Chondrocyte (in vitro differentiated cells): ENCODE measurements around the gene GRM8. TPM values are rescaled to one million over a fixed set of nuclear protein-coding genes. Genes with fewer than 3 reads are reported as not detected.

ENCODE experiments used
- DNase-seq: peaks from one replicate; pipeline ENCODE4 v3.0.0; 2021; ENCODE audit warnings: mixed read lengths, low spot score
- H3K27ac Mint-ChIP-seq: one replicate; pipeline ENCODE4 v1.8.0; 2021; ENCODE audit warnings: mild to moderate bottlenecking, moderate library complexity, mixed read lengths; ENCODE audit not compliant: unreplicated experiment
- H3K27me3 Mint-ChIP-seq: 2 replicates; pipeline ENCODE4 v1.8.0; 2021; ENCODE audit warnings: low read depth, mixed read lengths
- H3K36me3 Mint-ChIP-seq: 2 replicates; pipeline ENCODE4 v1.8.0; 2021; ENCODE audit warnings: low read depth, mixed read lengths
- H3K4me1 Mint-ChIP-seq: 2 replicates; pipeline ENCODE4 v1.8.0; 2021; ENCODE audit warnings: low read depth, mild to moderate bottlenecking, mixed read lengths
- H3K4me3 Mint-ChIP-seq: one replicate; pipeline ENCODE4 v1.8.0; 2021; ENCODE audit warnings: mild to moderate bottlenecking, moderate library complexity, mixed read lengths; ENCODE audit not compliant: unreplicated experiment
- H3K9me3 Mint-ChIP-seq: 2 replicates; pipeline ENCODE4 v1.8.0; 2021; ENCODE audit warnings: low read depth, mixed read lengths
- total RNA-seq: library from RNA; stranded (reverse); gene quantifications from 3 replicates; pipeline ENCODE4 v1.2.1, GENCODE V29; 2021
- TF ChIP-seq, protein P1 (sequence below): fragments of 200-600 bp; sonication (generic); IDR thresholded peaks from 2 replicates; pipeline ENCODE4 v1.5.0; 2021; ENCODE audit warnings: antibody characterized with exemption, mild to moderate bottlenecking, moderate library complexity

GRM8 gene
- total RNA-seq, 1 donor from 2014 or later: not detected

DNA sequence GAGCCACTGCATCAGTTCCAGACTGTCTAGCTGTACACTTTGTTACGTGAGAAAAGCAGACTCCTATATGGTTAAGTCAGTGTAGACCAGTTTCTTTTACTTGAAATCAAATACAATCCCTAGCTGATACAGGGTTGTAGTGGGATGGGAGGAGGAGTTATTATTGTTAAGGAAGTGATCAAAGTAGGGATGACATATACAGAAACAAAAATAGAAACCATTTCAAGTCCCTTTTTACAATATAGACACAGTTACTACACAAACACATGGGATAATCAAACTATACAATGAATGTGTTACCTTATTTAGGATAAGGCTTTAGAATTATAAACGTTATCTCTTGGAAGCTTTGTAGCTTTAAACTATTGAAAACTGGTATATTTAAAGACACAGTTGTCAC is 233.9 kb downstream of the GRM8 start:
- Mint-ChIP-seq H3K4me1 (no peaks in the 10 kb centered on the region), H3K27me3 (peaks cover 3% of the 10 kb centered on the region), H3K9me3 (no peaks in the 10 kb centered on the region), H3K4me3 (no peak overlapping the region), H3K36me3 (no peaks in the 10 kb centered on the region), H3K27ac (no peak overlapping the region)
- TF ChIP-seq, protein P1, sequence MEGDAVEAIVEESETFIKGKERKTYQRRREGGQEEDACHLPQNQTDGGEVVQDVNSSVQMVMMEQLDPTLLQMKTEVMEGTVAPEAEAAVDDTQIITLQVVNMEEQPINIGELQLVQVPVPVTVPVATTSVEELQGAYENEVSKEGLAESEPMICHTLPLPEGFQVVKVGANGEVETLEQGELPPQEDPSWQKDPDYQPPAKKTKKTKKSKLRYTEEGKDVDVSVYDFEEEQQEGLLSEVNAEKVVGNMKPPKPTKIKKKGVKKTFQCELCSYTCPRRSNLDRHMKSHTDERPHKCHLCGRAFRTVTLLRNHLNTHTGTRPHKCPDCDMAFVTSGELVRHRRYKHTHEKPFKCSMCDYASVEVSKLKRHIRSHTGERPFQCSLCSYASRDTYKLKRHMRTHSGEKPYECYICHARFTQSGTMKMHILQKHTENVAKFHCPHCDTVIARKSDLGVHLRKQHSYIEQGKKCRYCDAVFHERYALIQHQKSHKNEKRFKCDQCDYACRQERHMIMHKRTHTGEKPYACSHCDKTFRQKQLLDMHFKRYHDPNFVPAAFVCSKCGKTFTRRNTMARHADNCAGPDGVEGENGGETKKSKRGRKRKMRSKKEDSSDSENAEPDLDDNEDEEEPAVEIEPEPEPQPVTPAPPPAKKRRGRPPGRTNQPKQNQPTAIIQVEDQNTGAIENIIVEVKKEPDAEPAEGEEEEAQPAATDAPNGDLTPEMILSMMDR: no peak
- no peak for DNase-seq

DNA sequence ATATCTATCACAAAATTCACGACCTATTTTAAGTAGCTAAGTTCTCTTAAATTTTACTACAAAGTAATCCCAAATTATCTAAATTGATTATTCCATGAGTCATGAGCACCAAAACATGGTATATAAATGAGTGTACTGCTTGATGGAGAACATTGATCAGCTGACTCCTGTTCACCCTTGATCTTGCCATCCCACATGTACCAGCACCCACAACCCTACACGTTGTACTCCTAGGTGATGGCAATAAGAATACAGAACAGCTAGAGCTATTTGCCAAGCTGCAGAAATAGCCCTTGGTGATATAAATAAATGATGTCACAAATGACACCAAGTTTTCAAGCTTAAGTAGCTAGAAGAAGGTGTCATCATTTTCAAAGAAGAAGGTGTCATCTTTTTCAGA is 235.5 kb downstream of the GRM8 start:
- DNase-seq: no peak
- TF ChIP-seq, protein P1: no peak
- no peaks in the 10 kb centered on the region for H3K9me3 Mint-ChIP-seq
- no peaks in the 10 kb centered on the region for H3K36me3 Mint-ChIP-seq
- H3K27me3 Mint-ChIP-seq: peaks cover 3% of the 10 kb centered on the region
- no peaks in the 10 kb centered on the region for H3K4me1 Mint-ChIP-seq
- no peak overlapping the region for H3K27ac Mint-ChIP-seq
- H3K4me3 Mint-ChIP-seq: no peak overlapping the region

DNA sequence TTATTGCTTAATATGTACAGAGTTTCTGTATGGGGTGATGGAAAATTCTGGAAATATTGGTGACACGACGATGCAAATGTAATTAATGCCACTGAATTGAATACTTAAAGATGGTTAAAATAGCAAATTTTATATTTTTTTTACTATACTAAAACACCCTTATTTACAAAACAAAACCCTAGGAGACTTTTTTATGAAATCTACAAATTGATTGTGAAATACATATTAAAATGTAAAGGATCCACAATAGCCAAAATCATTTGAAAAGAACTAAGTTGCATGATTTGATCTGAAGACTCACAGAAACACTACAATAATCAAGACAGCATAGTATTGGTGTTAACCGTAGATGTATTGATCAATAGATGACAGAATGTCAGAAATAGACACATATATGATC is 252.0 kb downstream of the GRM8 start:
- Mint-ChIP-seq H3K27me3 (peaks cover 3% of the 10 kb centered on the region), H3K36me3 (no peaks in the 10 kb centered on the region), H3K4me3 (no peak overlapping the region), H3K9me3 (peaks cover 9% of the 10 kb centered on the region), H3K27ac (no peak overlapping the region), H3K4me1 (no peaks in the 10 kb centered on the region)
- TF ChIP-seq, protein P1: no peak
- DNase-seq: no peak

DNA sequence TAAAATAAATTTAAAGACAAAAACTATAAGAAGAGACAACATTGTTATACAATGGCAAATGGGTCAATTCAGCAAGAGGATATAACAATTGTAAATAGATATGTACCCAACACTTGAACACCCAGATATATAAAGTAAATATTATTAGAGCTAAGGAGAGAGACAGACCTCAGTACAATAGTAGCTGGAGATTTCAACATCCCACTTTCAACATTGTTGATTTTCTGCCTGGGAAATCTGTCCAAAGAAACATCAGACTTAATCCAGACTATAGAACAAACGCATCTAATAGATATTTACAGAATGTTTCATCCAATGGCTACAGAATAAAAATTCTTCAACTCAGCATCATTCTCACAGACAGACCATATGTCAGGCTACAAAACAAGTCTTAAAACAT is 256.1 kb downstream of the GRM8 start:
- Mint-ChIP-seq H3K27me3 (peaks cover 3% of the 10 kb centered on the region), H3K27ac (no peak overlapping the region), H3K4me1 (no peaks in the 10 kb centered on the region), H3K4me3 (no peak overlapping the region), H3K9me3 (peaks cover 10% of the 10 kb centered on the region), H3K36me3 (no peaks in the 10 kb centered on the region)
- TF ChIP-seq, protein P1: no peak
- DNase-seq: no peak

DNA sequence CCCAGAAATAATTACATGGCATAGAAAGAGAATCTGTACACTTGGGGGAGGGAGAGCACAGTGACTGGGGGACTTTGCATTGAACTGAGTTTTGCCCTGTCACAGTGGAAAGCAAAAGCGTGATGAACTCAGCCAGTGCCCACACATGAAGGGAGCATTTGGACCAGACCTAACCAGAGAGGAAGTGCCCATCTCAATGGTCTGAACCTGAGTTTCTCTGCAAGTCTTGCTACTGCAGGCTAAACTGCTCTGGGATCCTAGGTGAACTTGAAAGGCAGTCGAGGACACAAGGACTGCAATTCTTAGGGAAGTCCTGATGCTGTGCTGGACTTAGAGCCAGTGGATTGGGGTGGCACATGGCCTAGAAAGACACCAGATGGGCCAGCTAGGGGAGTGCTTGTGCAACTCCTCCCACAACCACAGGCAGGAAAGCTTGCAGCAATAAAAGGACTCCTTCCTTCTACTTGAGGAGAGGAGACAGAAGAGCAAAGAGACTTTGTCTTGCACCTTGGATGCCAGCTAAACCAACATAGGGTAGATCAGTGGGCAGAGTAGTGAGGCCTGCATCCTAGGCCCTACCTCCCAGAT is 259.0 kb downstream of the GRM8 start:
- Mint-ChIP-seq H3K4me1 (no peaks in the 10 kb centered on the region), H3K36me3 (no peaks in the 10 kb centered on the region), H3K27me3 (no peaks in the 10 kb centered on the region), H3K27ac (no peak overlapping the region), H3K4me3 (no peak overlapping the region), H3K9me3 (peaks cover 10% of the 10 kb centered on the region)
- TF ChIP-seq, protein P1: no peak
- no peak for DNase-seq
